HG02870 (cell line): ENCODE measurements around the gene RALGDS.
"Not testable (repeated sequence)": the region's sequence is repeated elsewhere in the genome, so short reads cannot be mapped to it uniquely, and the experiment has no call there.

ENCODE experiments used
- ATAC-seq: cut with Tn5 transposase; IDR thresholded peaks from one replicate; pipeline ENCODE4 v1.9.1; 2021; ENCODE audit warnings: mild to moderate bottlenecking, moderate library complexity; ENCODE audit not compliant: unreplicated experiment

Gene RALGDS

DNA sequence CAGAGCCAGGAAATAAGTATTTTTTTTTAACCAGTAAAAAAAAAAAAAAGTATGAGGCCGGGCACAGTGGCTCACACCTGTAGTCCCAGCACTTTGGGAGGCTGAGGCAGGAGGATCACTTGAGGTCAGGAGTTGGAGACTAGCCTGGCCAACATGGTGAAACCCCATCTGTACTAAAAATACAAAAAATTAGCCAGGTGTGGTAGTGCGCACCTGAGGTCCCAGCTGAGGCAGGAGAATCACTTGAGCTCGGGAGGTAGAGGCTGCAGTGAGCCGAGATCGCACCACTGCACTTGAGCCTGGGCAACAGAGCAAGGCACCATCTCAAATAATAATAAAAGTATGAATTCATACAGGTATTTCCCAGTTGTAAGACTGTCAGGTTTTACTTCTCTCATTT is 48.8 kb downstream of the RALGDS start:
- not testable (repeated sequence) for ATAC-seq

DNA sequence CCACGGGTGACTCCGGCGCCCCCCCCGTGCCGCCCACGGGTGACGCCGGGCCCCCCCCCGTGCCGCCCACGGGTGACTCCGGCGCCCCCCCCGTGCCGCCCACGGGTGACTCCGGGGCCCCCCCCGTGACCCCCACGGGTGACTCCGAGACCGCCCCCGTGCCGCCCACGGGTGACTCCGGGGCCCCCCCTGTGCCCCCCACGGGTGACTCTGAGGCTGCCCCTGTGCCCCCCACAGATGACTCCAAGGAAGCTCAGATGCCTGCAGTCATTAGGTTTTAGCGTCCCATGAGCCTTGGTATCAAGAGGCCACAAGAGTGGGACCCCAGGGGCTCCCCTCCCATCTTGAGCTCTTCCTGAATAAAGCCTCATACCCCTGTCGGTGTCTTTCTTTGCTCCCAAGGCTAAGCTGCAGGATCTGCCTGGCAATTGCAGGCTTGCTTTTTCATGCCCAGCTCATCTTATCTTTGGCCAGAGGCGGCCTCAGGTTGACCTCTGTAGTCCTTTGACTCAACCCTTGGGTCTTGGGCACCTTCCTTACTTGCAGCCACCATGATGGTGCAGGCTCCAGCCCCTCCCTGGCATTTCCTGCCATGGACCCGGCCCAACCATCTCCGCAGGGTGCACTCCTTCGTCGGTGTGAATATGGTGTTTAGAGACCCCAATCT is 49.4 kb downstream of the RALGDS start:
- no peak for ATAC-seq

DNA sequence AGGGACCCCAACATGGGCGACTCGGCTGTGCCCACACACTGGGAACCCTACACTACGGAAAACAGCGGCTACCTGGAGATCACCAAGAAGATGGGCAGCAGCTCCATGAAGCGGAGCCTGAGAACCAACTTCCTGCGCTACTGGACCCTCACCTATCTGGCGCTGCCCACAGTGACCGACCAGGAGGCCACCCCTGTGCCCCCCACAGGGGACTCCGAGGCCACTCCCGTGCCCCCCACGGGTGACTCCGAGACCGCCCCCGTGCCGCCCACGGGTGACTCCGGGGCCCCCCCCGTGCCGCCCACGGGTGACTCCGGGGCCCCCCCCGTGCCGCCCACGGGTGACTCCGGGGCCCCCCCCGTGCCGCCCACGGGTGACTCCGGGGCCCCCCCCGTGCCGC is 50.1 kb downstream of the RALGDS start:
- not testable (repeated sequence) for ATAC-seq

DNA sequence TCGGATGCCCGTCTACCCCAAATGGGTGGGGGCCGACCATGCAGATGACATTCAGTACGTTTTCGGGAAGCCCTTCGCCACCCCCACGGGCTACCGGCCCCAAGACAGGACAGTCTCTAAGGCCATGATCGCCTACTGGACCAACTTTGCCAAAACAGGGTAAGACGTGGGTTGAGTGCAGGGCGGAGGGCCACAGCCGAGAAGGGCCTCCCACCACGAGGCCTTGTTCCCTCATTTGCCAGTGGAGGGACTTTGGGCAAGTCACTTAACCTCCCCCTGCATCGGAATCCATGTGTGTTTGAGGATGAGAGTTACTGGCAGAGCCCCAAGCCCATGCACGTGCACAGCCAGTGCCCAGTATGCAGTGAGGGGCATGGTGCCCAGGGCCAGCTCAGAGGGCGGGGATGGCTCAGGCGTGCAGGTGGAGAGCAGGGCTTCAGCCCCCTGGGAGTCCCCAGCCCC is 50.5 kb downstream of the RALGDS start:
- ATAC-seq: not testable (repeated sequence)

DNA sequence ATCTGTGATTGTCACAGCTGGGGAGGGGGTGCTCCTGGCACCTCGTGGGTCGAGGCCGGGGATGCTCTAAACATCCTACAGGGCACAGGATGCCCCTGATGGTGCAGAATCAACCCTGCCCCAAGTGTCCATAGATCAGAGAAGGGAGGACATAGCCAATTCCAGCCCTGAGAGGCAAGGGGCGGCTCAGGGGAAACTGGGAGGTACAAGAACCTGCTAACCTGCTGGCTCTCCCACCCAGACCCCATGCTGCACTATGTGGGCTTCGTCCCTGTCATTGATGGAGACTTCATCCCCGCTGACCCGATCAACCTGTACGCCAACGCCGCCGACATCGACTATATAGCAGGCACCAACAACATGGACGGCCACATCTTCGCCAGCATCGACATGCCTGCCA is 52.6 kb downstream of the RALGDS start:
- not testable (repeated sequence) for ATAC-seq

DNA sequence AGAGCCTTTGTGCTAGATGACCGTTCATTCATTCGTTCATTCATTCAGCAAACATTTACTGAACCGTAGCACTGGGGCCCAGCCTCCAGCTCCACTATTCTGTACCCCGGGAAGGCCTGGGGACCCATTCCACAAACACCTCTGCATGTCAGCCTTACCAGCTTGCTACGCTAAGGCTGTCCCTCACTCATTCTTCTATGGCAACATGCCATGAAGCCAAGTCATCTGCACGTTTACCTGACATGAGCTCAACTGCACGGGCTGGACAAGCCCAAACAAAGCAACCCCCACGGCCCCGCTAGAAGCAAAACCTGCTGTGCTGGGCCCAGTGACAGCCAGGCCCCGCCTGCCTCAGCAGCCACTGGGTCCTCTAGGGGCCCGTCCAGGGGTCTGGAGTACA is 53.2 kb downstream of the RALGDS start:
- ATAC-seq: no peak

DNA sequence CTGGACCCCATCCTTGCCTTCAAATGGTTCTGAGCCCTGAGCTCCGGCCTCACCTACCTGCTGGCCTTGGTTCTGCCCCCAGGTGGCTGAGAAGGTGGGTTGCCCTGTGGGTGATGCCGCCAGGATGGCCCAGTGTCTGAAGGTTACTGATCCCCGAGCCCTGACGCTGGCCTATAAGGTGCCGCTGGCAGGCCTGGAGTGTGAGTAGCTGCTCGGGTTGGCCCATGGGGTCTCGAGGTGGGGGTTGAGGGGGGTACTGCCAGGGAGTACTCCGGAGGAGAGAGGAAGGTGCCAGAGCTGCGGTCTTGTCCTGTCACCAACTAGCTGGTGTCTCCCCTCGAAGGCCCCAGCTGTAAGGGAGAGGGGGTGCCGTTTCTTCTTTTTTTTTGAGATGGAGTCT is 54.0 kb downstream of the RALGDS start:
- no peak for ATAC-seq

DNA sequence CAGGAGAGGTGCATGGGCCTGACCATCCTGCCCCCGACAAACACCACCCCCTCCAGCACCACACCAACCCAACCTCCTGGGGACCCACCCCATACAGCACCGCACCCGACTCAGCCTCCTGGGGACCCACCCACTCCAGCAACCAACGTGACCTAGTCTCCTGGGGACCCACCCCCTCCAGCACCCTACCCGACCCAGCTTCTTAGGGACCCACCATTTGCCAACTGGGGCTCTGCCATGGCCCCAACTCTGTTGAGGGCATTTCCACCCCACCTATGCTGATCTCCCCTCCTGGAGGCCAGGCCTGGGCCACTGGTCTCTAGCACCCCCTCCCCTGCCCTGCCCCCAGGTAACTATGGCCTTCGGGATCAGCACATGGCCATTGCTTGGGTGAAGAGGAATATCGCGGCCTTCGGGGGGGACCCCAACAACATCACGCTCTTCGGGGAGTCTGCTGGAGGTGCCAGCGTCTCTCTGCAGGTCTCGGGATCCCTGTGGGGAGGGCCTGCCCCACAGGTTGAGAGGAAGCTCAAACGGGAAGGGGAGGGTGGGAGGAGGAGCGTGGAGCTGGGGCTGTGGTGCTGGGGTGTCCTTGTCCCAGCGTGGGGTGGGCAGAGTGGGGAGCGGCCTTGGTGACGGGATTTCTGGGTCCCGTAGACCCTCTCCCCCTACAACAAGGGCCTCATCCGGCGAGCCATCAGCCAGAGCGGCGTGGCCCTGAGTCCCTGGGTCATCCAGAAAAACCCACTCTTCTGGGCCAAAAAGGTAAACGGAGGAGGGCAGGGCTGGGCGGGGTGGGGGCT is 54.7 kb downstream of the RALGDS start:
- no peak for ATAC-seq

DNA sequence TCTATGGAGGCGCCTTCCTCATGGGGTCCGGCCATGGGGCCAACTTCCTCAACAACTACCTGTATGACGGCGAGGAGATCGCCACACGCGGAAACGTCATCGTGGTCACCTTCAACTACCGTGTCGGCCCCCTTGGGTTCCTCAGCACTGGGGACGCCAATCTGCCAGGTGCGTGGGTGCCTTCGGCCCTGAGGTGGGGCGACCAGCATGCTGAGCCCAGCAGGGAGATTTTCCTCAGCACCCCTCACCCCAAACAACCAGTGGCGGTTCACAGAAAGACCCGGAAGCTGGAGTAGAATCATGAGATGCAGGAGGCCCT is 56.0 kb downstream of the RALGDS start:
- ATAC-seq: no peak

DNA sequence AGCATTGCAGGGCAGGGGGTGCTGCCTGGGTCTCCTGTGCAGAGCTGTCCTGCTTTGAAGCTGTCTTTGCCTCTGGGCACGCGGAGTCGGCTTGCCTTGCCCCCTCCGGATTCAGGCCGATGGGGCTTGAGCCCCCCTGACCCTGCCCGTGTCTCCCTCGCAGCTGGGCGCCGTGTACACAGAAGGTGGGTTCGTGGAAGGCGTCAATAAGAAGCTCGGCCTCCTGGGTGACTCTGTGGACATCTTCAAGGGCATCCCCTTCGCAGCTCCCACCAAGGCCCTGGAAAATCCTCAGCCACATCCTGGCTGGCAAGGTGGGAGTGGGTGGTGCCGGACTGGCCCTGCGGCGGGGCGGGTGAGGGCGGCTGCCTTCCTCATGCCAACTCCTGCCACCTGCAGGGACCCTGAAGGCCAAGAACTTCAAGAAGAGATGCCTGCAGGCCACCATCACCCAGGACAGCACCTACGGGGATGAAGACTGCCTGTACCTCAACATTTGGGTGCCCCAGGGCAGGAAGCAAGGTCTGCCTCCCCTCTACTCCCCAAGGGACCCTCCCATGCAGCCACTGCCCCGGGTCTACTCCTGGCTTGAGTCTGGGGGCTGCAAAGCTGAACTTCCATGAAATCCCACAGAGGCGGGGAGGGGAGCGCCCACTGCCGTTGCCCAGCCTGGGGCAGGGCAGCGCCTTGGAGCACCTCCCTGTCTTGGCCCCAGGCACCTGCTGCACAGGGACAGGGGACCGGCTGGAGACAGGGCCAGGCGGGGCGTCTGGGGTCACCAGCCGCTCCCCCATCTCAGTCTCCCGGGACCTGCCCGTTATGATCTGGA is 56.6 kb downstream of the RALGDS start:
- ATAC-seq: no peak

DNA sequence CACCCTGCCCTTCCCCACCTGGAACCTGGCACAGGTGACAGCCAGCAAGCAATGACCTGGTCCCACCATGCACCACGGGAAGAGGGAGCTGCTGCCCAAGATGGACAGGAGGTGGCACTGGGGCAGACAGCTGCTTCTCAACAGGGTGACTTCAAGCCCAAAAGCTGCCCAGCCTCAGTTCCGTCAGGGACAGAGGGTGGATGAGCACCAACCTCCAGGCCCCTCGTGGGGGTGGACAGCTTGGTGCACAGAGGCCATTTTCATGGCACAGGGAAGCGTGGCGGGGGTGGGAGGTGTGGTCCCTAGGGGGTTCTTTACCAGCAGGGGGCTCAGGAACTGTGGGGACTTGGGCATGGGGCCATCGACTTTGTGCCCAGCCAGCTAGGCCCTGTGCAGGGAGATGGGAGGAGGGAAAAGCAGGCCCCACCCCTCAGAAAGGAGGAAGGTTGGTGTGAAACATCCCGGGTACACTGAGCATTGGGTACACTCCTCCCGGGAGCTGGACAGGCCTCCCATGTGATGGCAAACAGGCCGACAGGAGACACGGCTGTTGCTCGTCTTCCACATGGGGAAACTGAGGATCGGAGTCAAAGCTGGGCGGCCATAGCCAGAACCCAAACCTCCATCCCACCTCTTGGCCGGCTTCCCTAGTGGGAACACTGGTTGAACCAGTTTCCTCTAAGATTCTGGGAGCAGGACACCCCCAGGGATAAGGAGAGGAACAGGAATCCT is 57.4 kb downstream of the RALGDS start:
- ATAC-seq: no peak

DNA sequence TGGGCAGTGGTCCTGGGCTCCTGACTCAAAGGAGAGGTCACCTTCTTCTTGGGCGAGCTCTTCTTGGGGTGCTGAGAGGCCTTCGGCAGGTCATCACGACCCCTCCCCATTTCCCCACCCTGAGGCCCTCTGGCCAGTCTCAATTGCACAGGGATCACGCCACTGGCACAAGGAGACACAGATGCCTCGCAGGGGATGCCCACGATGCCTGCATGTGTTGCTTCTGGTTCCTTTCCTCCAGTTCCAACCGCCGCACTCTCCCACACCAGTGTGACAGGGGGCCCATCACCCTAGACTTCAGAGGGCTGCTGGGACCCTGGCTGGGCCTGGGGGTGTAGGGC is 57.9 kb downstream of the RALGDS start:
- ATAC-seq: no peak

DNA sequence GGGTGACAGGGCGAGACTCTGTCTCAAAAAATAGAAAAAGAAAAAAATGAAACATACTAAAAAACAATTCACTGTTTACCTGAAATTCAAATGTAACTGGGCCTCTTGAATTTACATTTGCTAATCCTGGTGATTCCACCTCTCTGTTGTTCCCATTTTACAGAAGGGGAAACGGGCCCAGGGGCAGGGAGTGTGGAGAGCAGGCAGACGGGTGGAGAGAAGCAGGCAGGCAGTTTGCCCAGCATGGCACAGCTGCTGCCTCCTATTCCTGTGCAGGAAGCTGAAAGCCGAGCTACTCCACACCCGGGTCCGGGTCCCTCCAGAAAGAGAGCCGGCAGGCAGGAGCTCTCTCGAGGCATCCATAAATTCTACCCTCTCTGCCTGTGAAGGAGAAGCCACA is 58.5 kb downstream of the RALGDS start:
- not testable (repeated sequence) for ATAC-seq

DNA sequence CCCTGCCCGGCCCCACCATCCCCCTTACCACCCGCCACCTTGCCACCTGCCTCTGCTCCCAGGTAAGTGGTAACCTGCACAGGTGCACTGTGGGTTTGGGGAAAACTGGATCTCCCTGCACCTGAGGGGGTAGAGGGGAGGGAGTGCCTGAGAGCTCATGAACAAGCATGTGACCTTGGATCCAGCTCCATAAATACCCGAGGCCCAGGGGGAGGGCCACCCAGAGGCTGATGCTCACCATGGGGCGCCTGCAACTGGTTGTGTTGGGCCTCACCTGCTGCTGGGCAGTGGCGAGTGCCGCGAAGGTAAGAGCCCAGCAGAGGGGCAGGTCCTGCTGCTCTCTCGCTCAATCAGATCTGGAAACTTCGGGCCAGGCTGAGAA is 59.3 kb downstream of the RALGDS start, which contains the start of gene CEL:
Gene CEL, plus strand, starts transcription at position 218 of the 382 bp plus-strand sequence. Its CDS starts 22 bp downstream, at position 240.
- ATAC-seq: not testable (repeated sequence)

DNA sequence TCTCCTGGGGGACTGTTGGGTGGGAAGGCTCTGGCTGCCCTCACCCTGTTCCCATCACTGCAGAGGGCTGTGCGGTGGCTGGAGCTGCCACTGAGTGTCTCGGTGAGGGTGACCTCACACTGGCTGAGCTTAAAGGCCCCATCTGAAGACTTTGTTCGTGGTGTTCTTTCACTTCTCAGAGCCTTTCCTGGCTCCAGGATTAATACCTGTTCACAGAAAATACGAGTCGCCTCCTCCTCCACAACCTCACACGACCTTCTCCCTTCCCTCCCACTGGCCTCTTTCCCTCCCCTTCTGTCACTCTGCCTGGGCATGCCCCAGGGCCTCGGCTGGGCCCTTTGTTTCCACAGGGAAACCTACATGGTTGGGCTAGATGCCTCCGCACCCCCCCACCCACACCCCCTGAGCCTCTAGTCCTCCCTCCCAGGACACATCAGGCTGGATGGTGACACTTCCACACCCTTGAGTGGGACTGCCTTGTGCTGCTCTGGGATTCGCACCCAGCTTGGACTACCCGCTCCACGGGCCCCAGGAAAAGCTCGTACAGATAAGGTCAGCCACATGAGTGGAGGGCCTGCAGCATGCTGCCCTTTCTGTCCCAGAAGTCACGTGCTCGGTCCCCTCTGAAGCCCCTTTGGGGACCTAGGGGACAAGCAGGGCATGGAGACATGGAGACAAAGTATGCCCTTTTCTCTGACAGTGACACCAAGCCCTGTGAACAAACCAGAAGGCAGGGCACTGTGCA is 59.8 kb downstream of the RALGDS start:
- ATAC-seq: not testable (repeated sequence)

DNA sequence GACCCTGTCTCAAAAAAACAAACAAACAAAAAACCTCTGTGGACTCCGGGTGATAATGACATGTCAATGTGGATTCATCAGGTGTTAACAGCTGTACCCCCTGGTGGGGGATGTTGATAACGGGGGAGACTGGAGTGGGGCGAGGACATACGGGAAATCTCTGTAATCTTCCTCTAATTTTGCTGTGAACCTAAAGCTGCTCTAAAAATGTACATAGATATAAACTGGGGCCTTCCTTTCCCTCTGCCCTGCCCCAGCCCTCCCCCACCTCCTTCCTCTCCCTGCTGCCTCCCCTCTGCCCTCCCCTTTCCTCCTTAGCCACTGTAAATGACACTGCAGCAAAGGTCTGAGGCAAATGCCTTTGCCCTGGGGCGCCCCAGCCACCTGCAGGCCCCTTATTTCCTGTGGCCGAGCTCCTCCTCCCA is 60.6 kb downstream of the RALGDS start:
- ATAC-seq: no peak

DNA sequence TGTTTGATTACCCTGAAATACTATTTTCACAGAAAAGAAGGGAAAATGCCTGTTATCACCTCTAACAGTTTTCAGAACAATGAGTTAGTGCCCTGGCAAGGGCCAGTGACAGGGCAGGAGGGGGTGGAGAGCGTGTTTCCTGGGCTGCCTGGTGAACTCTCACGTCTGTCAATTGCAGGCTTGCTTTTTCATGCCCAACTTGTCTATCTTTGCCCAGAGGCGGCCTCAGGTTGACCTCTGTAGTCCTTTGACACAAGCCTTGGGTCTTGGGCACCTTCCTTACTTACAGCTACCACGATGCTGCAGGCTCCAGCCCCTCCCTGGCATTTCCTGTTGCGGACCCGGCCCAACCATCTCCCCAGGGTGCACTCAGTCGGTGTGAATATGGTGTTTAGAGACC is 61.4 kb downstream of the RALGDS start:
- ATAC-seq: no peak

DNA sequence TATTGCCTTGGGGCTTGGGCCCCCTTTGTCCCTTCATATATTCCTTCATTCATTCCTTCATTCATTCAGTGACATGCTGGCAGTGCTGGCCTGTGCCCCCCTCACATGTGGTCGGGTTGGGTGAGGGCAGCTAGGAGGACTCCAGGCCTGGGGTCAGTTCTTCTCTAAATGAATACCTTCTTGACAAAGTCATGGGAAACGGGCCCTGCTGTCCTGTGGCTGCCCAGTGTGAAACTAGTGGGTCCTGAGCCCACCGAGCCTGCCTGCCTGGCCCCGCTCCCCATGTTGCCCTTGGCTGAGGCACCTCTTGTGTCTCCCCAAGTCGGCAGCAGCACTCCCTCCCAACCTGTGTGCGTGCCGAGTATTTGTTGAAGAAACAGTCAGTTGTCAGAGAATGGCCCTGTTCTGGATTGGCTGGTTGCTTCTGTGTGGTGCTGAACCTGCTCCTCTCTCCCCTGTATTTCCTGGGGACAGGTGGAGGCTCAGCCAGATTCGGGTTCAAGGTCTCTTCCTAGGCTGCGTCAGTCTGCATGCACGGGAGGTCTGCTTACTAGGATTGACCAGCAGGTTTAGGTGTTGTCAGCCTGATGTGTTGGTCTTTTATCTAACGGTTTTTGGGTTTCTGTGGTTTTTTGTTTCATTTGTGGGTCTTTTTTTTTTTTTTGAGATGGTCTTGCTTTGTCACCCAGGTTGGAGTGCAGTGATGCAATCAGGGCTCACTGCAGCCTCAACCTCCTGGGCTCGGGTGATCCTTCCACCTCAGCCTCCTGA is 62.3 kb downstream of the RALGDS start:
- ATAC-seq: no peak

DNA sequence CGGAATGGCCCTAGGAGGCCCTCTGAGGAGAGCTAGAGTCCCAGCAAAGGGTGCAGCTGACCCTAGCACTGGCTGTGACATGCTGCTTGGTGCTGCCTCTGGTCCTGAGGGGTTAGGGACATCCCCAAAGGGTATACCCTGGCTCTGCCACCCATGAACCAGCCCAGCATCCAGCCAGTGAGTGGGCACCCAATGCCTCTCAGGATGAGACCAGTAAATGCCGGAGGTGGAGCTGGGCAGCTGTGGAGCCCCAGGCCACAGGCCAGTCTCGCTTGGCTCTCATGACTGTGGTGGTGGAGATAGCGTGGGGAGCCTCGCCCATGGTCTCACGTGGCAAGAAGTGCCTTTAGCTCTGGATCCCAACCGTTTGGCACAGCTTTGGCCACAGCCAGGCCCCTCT is 63.0 kb downstream of the RALGDS start:
- no peak for ATAC-seq

DNA sequence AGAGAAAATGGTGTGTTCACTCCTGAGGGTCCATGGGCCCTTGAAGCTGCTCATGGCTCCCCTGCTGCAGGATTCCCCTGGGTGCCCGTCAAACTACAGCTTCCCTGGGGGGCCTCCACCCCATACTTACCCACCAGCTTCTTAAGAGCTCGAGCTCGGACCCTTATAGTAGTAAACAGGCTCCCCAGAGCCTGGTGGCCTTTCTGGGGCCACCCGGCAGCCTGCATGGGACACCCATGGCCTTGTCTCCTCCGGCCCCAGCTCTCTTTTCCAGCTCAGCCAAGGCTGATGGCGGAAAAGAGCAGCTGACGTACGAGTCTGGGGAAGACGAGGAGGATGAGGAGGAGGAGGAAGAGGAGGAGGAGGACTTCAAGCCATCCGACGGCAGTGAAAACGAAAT is 63.5 kb downstream of the RALGDS start:
- ATAC-seq: no peak
